Skeletal muscle tissue (tissue), 4 donors: ENCODE results near the gene COL5A2. TPM values are rescaled to one million over a fixed set of nuclear protein-coding genes. Genes with fewer than 3 reads are reported as not detected.

Source experiments
- H3K27ac ChIP-seq: one replicate; pipeline ENCODE4 v1.7.0; 2013; ENCODE audit warnings: mild to moderate bottlenecking, low read depth, low read length, inconsistent platforms
- H3K27me3 ChIP-seq, 3 donors: one replicate each; pipeline ENCODE4 v1.7.0; 2013; ENCODE audit warnings: low read length in 3 of 3; ENCODE audit not compliant: control insufficient read depth in 3 of 3, insufficient read depth in 3 of 3
- H3K36me3 ChIP-seq, 3 donors: one replicate each; pipeline ENCODE4 v1.7.0; 2013; ENCODE audit warnings: low read length in 3 of 3; ENCODE audit not compliant: control insufficient read depth in 3 of 3, insufficient read depth in 3 of 3
- H3K4me1 ChIP-seq, 3 donors: one replicate each; pipeline ENCODE4 v1.7.0; 2013; ENCODE audit warnings: low read length in 3 of 3, mild to moderate bottlenecking in 3 of 3; ENCODE audit not compliant: control insufficient read depth in 3 of 3, insufficient read depth in 3 of 3
- H3K4me3 ChIP-seq, 3 donors: one replicate each; pipeline ENCODE4 v1.7.0; 2013; ENCODE audit warnings: low read length in 3 of 3
- H3K9ac ChIP-seq, 3 donors: one replicate each; pipeline ENCODE4 v1.7.0; 2013; ENCODE audit warnings: low read length in 3 of 3, mild to moderate bottlenecking in 3 of 3, moderate library complexity in 2 of 3, low read depth in 1 of 3
- H3K9me3 ChIP-seq, 3 donors: one replicate each; pipeline ENCODE4 v1.7.0; 2013; ENCODE audit warnings: low read length in 3 of 3; ENCODE audit not compliant: control insufficient read depth in 3 of 3
- total RNA-seq: library from RNA; depleted of rRNA; stranded (reverse); fragments of >200 nt; gene quantifications from one replicate; pipeline ENCODE4 v1.2.3, GENCODE V29; 2014
- donor health status: Osteomylitis.

The COL5A2 gene
- total RNA-seq, 1 donor from 2014 or later, result 404 TPM

DNA sequence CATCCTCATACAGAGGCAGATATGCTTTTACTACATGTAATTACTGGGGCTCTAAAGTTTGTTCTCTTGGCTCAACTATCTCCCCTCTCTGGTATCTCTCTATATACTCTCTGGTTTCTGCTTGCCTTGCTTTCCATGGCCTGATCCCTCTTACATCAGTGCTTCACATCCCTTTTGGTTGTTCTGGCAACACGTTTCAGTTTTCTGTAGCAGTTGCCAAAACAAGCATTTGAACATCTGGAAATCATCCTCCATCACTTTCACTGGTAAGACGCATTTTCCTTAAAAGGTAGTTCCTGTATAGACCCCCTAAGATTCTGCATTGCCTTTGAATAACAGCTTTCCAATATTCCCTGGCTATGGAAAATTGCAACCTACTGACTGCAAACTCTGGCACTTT is 25.9 kb downstream of the COL5A2 start:
- Histone ChIP-seq H3K27ac (no peak overlapping the region), H3K4me1 (peaks cover 5 to 16% (median 7%) of the 10 kb centered on the region in 3 donors), H3K27me3 (no peaks in the 10 kb centered on the region), H3K9ac (no peak overlapping the region), H3K4me3 (no peak overlapping the region), H3K9me3 (no peaks in the 10 kb centered on the region), H3K36me3 (no peaks in the 10 kb centered on the region)

DNA sequence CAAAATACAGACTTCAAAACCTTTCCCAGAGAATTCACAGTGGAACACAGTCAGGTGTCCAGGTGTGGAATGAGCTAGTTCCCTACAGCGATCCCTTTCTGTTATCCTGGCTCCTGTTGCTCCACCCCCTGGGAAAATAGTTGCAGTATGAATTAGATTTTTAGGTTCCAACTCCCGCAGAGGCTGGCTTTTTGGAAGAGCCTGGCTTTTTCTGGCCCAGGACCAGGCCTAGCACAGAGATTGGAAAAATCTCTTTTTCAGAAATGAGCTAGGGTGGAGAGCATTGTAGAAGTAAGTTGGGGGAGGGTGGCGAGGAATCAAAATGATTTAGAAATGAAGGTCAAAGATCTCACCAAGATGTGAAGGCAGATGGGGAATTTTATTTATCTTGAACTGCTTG is 27.1 kb downstream of the COL5A2 start:
- Histone ChIP-seq H3K9me3 (no peaks in the 10 kb centered on the region), H3K4me1 (peaks cover 5 to 16% (median 7%) of the 10 kb centered on the region in 3 donors), H3K27me3 (no peaks in the 10 kb centered on the region), H3K27ac (no peak overlapping the region), H3K9ac (no peak overlapping the region), H3K4me3 (no peak overlapping the region), H3K36me3 (no peaks in the 10 kb centered on the region)

DNA sequence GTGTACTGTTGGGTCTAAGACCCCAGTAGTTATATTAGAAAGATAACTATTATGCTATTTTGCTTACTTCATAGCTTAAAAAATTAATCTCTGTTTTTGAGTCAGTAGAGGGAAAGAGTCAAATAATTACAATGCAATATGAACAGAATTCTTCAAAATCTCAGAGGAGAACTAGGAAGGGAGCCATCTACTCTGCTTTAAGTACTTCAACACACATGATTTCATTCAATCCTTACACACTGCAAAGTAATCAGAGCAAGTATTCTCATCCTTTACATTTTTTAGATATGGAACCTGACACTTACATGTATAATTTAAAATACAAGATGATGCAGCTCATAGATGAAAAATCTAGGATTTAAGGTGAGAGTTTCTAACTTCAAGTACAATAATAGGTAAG is 27.7 kb downstream of the COL5A2 start:
- no peak overlapping the region for H3K27ac ChIP-seq
- no peaks in the 10 kb centered on the region for H3K36me3 ChIP-seq
- no peaks in the 10 kb centered on the region for H3K27me3 ChIP-seq

DNA sequence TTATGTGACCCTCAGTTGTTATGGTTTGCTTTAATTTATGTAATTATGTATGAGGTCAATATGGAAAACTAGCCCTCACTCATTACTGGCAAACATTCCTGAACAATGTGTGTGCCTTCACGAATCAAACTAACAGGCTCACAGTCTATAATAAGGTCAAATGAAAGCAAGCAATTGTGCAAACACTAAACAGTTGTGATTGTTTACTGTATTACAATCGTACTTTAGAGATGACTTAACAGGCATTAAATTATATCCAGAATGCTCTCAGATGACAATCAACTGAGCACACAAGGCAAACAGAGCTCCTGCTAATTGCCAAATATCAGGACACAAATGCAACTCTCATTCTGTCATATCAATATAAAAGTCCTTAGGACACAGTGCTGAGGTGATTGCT is 29.5 kb downstream of the COL5A2 start:
- Histone ChIP-seq H3K36me3 (no peaks in the 10 kb centered on the region), H3K9ac (no peak overlapping the region), H3K9me3 (no peaks in the 10 kb centered on the region), H3K4me3 (no peak overlapping the region), H3K27ac (peak overlapping the region; percentile 53), H3K27me3 (no peaks in the 10 kb centered on the region), H3K4me1 (peaks cover 5 to 14% (median 7%) of the 10 kb centered on the region in 3 donors)

More for the DNA sequence above, 27.7 kb downstream of the COL5A2 start:
- Histone ChIP-seq H3K4me3 (no peak overlapping the region), H3K9me3 (no peaks in the 10 kb centered on the region), H3K4me1 (peaks cover 5 to 16% (median 7%) of the 10 kb centered on the region in 3 donors), H3K9ac (no peak overlapping the region)

DNA sequence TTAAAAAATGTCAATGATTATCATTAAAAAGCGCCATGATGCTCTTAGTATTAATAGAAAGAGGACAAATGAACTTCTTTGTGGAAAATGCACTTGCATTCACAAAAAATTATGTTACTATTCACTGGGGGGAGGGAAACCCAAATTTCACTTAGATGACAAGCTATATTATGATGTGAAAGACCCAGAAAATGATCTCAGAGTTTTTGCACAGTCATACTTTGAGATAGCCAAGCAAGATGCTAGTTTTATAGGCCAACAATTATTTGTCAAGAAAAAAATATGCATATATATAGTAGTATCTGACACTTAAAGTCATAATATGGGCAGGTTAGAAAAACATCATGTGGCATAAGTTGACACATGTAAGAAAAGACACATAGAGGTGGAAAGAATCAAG is 31.6 kb downstream of the COL5A2 start:
- Histone ChIP-seq H3K27ac (peak overlapping the region; percentile 0), H3K4me3 (no peak overlapping the region), H3K9me3 (no peaks in the 10 kb centered on the region), H3K9ac (no peak overlapping the region), H3K4me1 (peaks cover 5 to 12% (median 7%) of the 10 kb centered on the region in 3 donors), H3K36me3 (no peaks in the 10 kb centered on the region), H3K27me3 (no peaks in the 10 kb centered on the region)

DNA sequence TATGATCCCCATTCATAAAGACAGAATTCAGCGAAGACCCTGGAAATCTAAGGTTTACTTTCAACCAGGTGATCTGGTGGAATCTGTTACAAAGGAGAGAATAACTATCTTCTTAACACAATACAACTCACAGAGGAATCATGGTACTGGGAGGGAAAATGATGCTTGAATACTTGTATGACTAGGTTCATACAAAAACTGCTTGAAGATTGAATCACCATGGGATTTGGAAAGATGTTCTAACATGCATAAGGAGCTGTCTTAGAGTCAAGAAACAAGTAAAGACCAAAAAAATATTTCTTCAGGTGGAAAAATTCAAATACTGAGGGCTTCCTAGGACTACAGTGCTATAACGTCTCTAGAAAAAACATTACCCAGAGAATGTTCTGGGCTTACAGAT is 32.2 kb downstream of the COL5A2 start:
- H3K9ac ChIP-seq, result no peak overlapping the region

DNA sequence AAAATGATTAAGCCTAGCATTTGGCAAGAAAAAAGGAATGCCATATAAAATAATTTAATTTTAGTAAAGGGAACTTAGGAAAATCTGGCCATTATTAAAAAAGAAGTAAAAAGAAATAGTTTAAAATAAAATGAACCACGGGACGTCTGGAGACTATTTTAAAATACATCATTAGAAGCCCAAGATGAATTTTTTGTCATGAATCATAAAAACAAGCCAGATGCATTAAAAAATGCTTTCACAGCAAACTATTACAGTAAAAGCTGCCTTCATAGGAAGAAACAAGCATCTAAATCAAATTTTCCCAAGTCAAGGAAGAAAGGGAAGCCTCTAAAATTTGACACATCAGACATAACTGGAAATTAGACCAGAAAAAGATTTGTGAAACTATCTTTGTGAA is 33.0 kb downstream of the COL5A2 start:
- Histone ChIP-seq H3K27ac (no peak overlapping the region), H3K9me3 (no peaks in the 10 kb centered on the region), H3K27me3 (no peaks in the 10 kb centered on the region), H3K36me3 (no peaks in the 10 kb centered on the region), H3K4me1 (peaks cover 0 to 3% (median 2%) of the 10 kb centered on the region in 3 donors), H3K9ac (no peak overlapping the region), H3K4me3 (no peak overlapping the region)

More for the DNA sequence above, 32.2 kb downstream of the COL5A2 start:
- no peaks in the 10 kb centered on the region for H3K9me3 ChIP-seq
- H3K4me3 ChIP-seq, result no peak overlapping the region
- H3K27me3 ChIP-seq, result no peaks in the 10 kb centered on the region
- H3K27ac ChIP-seq, result peak overlapping the region; percentile 0
- no peaks in the 10 kb centered on the region for H3K36me3 ChIP-seq
- peaks cover 3 to 7% (median 6%) of the 10 kb centered on the region in 3 donors for H3K4me1 ChIP-seq

DNA sequence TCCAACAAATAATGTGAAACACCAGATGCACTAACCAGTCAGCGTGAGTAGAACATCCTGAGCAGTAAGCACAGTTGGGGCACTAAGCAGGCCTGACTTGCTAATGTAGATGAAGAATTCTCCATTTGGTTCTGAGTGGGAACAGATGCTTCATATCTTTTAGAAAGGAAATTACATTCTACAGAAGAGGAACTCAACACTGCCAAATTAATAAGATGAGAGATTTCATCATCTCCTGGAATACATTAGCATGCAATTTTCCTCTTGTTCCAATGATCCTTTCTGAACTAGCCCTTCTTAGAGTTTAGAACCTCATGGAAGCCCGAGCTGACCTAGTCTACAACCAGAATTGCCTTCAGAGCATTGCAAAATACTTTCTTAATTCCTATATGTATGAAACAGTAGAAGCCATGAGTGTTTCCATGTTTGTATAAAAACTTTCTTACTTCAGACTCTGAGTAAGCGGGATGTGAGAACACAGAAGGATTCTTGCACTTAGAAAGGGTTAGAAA is 34.8 kb downstream of the COL5A2 start:
- Histone ChIP-seq H3K27ac (no peak overlapping the region), H3K9ac (no peak overlapping the region), H3K36me3 (no peaks in the 10 kb centered on the region), H3K4me3 (no peak overlapping the region), H3K9me3 (no peaks in the 10 kb centered on the region), H3K27me3 (no peaks in the 10 kb centered on the region), H3K4me1 (no peaks in the 10 kb centered on the region)

DNA sequence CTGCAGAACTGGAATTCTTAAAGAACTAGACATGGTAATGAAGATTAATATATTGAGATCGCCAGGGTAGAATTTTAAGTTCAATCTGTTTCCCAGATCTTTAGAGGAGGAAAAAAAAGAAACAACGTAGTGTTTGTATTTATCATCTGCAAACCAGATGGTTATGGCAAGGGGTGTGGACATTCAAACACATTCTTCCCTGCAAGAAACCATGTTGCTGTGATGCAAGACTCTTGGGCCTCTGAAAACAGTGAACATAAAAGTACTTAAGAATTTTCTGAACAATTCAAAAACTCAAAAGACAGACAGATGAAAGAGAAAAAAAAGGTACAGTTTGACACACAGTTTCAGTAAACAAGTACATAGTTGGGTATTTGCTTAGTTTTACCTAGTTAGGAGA is 35.6 kb downstream of the COL5A2 start:
- Histone ChIP-seq H3K27ac (no peak overlapping the region), H3K4me3 (no peak overlapping the region), H3K27me3 (no peaks in the 10 kb centered on the region), H3K9me3 (no peaks in the 10 kb centered on the region), H3K4me1 (no peaks in the 10 kb centered on the region), H3K36me3 (no peaks in the 10 kb centered on the region), H3K9ac (no peak overlapping the region)

DNA sequence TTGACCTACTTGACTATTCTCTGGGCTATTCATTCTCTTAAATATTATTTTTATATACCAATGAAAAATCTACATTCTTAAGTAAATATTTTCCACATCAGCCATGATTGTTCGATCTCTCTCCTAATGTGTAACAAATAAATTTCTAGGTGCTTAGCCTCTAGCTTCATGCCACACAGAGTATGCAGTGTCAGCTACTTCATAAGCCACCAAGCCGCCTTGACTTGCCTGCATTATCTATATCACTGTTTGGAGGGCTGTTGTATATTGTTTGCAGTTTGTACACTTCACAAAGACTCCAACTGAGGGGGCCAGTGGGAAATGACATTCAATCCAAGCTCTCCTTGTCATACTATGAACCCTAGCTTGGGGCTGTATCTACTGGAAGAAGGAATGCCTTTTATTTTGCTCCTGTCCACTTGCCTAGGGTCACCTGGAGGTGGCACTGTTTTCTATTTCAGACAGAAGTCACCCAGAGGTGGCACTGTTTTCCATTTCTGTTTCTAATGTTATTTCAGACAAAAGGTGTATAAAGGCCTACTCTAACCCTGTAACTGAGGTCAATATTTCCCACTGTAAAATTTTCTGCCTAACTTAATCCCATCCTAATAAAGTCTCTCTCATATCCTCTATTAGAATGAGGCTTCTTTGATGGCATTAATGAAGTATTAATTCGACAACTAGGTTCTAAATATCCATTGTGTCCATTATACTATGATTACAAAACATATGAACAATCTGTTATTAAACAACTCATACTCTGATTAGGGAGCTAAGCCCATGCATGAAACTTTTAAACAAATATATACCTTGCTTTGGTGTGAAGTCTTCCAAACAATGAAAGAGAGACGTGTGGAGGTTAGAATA is 36.4 kb downstream of the COL5A2 start:
- Histone ChIP-seq H3K27me3 (no peaks in the 10 kb centered on the region), H3K4me3 (no peak overlapping the region), H3K27ac (no peak overlapping the region), H3K4me1 (no peaks in the 10 kb centered on the region), H3K9me3 (no peaks in the 10 kb centered on the region), H3K36me3 (no peaks in the 10 kb centered on the region), H3K9ac (no peak overlapping the region)
